ENCODE measurements around the gene KLK13. TPM values are rescaled to one million over a fixed set of nuclear protein-coding genes. Genes with fewer than 3 reads are reported as not detected.

The KLK13 gene
- total and polyA plus RNA-seq, 9 donors, result 0.33 to 1.2 (median 0.69) TPM; not detected in 4

GRCh38 chr19:51091895-51092873 is 27.3 kb upstream of the KLK13 start:
- Histone ChIP-seq H3K36me3 (no peaks in the 10 kb centered on the region), H3K27me3 (no peaks in the 10 kb centered on the region), H3K4me1 (ENCODE audit: insufficient read depth) (peaks cover 7% of the 10 kb centered on the region), H3K9me3 (no peaks in the 10 kb centered on the region), H3K27ac (no peak overlapping the region), H3K4me3 (no peak overlapping the region)
- 45 to 53% (median 50%) methylated on average over 16 of the region's 16 CpGs for WGBS, 3 donors
- no peak for DNase-seq
- intact Hi-C loops (cut with DNase I), result loop anchor here in 1 of 4 donors (5.0 to 10.0 kb wide), 2 partner anchors 70 to 157 kb away; no protein-coding TSS in a partner anchor
- TF ChIP-seq POLR2A (IDR thresholded peaks at IDR 0.05) (no peak), CTCF (IDR thresholded peaks at IDR 0.05) (no peak), EP300 (IDR thresholded peaks at IDR 0.05) (no peak)

- H3K4me1 ChIP-seq (ENCODE audit: insufficient read depth), result peaks cover 7% of the 10 kb centered on the region
- WGBS, 3 donors, result 78 to 87% (median 81%) methylated on average over 10 of the region's 10 CpGs
- TF ChIP-seq POLR2A (IDR thresholded peaks at IDR 0.05), result no peak
- TF ChIP-seq CTCF (IDR thresholded peaks at IDR 0.05), result no peak
- no peak for TF ChIP-seq EP300 (IDR thresholded peaks at IDR 0.05)
- H3K9me3 ChIP-seq, result no peaks in the 10 kb centered on the region
- no peak overlapping the region for H3K27ac ChIP-seq
- no peaks in the 10 kb centered on the region for H3K36me3 ChIP-seq
- no peak for DNase-seq
- no peak overlapping the region for H3K4me3 ChIP-seq
- intact Hi-C loops (cut with DNase I), result loop anchor here in 1 of 4 donors (5.0 to 10.0 kb wide), 2 partner anchors 69 to 156 kb away; no protein-coding TSS in a partner anchor
- H3K27me3 ChIP-seq, result no peaks in the 10 kb centered on the region
These were observed 26.2 kb upstream of the KLK13 start for GRCh38 chr19:51091126-51091525.

- peaks cover 7% of the 10 kb centered on the region for H3K4me1 ChIP-seq (ENCODE audit: insufficient read depth)
- H3K27ac ChIP-seq, result no peak overlapping the region
- DNase-seq, result no peak
- H3K9me3 ChIP-seq, result no peaks in the 10 kb centered on the region
- TF ChIP-seq CTCF (IDR thresholded peaks at IDR 0.05) (no peak), EP300 (IDR thresholded peaks at IDR 0.05) (no peak), POLR2A (IDR thresholded peaks at IDR 0.05) (no peak)
- H3K4me3 ChIP-seq, result no peak overlapping the region
- intact Hi-C loops (cut with DNase I), result loop anchor here in 1 of 4 donors (5.0 to 10.0 kb wide), 2 partner anchors 68 to 156 kb away; no protein-coding TSS in a partner anchor
- no peaks in the 10 kb centered on the region for H3K36me3 ChIP-seq
- H3K27me3 ChIP-seq, result no peaks in the 10 kb centered on the region
- WGBS, 3 donors, result 36 to 49% (median 41%) methylated on average over 8 of the region's 8 CpGs
These were observed 25.6 kb upstream of the KLK13 start for GRCh38 chr19:51090471-51090870.

- intact Hi-C loops (cut with DNase I), result loop anchor here in 2 of 4 donors (5.0 to 10.0 kb wide), 3 partner anchors 57 to 155 kb away; no protein-coding TSS in a partner anchor
- no peaks in the 10 kb centered on the region for H3K36me3 ChIP-seq
- WGBS, 3 donors, result 88 to 91% (median 88%) methylated on average over 17 of the region's 17 CpGs
- H3K27ac ChIP-seq, result no peak overlapping the region
- H3K27me3 ChIP-seq, result no peaks in the 10 kb centered on the region
- DNase-seq, result no peak
- no peaks in the 10 kb centered on the region for H3K9me3 ChIP-seq
- peaks cover 2% of the 10 kb centered on the region for H3K4me1 ChIP-seq (ENCODE audit: insufficient read depth)
- H3K4me3 ChIP-seq, result no peak overlapping the region
- TF ChIP-seq POLR2A (IDR thresholded peaks at IDR 0.05) (no peak), EP300 (IDR thresholded peaks at IDR 0.05) (no peak), CTCF (IDR thresholded peaks at IDR 0.05) (no peak)
These were observed 24.9 kb upstream of the KLK13 start for GRCh38 chr19:51089786-51090185.
